GM18870 (cell line): ENCODE measurements around the gene CCDC188.

Experiments used
- ATAC-seq: cut with Tn5 transposase; IDR thresholded peaks from one replicate; pipeline ENCODE4 v1.9.1; 2021; ENCODE audit warnings: moderate library complexity; ENCODE audit not compliant: unreplicated experiment

CCDC188 gene

DNA sequence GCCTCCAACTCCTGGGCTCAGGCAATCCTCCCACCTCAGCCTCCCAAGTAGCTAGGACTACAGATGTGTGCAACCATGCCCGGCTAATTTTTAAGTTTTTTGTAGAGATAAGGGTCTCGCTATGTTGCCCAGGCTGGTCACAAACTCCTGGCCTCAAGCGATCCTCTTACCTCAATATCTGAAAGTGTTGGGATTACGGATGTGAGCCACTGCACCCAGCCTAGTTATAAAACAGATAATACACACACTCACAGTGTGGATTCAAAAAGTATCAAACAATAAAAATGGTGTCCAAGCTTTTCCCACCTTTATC is 377 bp upstream of the CCDC188 start:
- no peak for ATAC-seq

DNA sequence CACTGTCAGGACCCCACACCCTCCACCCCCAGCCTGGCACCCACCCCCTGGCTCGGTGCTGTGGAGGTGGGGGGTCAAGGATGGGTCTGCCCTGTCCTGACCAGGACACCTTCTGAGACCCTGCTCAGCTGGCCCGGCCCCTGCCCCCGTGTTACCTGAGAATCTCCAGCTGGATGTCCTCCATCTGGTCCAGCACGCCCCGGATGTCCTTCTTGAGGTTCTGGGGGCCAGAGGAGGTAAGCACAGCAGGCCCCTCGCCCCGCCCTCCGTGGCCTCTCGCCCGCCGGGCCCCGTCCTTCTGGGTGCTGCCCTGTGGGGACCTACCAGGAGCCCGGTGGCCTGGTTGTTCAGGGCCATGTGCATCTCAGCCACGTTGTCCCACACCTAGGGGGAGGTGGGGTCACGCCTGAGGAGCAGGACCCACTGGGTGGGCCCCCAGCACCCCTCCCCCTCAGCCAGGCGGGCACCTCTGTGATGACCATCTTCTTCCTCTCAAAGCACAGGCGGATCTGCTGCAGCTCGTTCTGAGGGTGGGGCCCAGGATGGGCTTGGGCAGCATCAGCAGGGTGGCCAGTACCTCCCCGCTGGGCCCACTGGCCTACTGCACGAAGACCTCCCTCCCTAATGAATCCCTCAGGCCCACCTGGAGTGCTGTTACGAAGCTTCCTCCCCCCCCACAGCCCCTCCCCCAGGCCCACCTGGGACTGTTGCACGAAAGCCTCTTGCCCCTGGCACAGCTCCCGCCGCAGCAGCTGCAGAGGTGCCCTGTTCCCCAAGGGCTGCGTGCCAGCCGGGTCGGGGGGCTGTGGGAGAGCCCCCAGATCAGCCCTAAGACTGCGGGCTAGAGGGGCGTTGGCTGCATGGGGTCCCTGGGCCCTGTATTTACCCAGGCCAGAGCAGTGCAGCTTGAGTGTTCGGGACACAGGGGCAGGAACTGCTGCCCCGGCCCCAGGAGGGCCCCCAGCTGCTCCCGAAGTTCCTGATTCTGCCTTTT is 1.3 kb downstream of the CCDC188 start:
- no peak for ATAC-seq

DNA sequence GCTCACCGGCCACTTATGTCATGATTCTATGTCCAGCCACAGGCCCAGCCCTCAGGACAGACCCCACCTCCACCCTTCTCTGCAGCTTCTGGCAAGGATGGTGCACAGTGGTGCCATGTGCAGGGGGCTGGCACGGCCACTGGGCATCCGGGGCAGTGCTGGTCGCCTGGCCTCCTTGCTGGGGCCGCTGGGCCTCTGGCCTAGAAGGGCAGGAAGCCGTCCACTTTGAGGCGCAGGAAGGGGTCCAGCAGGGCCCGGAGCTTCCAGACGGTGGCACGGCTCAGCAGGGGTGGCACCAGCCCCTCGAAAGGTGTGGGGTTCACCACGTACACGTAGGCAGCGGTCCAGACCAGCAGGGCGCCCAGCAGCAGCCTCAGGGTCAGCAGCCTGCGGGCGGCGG is 2.4 kb downstream of the CCDC188 start:
- no peak for ATAC-seq

DNA sequence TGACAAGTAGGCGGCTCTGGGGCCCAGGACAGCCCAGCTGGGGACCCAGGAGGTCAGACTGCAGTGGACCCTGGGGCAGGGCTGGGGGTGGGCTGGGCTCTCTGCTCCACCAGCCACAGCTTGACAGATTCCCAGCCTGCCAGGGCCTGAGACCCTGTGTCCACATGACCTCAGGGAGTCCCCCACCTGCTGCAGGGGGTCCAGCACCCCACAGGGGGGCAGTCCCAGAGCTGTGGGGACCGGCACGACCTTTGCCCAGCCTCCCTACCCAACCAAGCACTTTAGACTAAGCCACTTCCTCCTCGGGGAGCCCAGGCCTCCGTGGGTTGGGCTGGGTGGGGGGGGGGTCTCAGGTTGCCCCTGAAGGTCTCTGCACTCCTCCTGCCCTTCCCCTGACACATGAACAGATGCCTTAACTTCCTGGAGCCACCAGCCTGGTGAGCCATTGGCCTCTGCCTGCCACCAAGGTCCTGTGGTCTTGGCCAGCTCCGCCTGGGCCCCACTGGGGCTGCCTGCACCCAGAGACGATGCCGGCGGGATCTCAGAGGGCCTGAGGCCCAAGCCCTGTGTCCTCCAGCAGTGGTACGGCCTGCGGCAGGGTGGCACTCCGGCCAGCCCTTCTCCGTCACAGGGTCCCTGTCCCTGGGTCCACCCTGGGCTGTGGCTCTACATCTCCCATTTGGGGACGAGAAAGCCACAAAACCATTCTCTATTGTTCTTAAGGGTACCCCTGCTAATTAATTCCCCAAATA is 3.4 kb downstream of the CCDC188 start:
- no peak for ATAC-seq

DNA sequence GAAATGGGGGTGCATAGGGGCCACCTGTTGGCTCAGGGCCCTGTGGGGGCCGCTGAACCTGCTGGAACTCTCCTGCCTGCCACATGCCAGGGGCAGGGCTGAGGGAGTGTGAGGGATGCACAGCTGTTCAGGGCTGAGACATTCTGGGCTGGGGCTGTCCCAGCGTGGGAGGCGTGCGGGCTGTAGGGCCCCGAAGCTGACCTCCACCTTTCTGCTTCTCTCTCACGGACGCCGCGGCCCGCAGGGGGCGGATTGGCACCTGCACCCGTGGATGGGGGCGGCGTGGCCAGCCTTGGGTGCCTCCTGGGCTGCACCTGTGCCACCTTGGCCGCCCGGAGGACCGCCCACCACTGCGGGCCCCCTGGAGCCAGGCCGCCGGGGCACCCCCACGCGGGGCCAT is 4.1 kb downstream of the CCDC188 start:
- no peak for ATAC-seq

DNA sequence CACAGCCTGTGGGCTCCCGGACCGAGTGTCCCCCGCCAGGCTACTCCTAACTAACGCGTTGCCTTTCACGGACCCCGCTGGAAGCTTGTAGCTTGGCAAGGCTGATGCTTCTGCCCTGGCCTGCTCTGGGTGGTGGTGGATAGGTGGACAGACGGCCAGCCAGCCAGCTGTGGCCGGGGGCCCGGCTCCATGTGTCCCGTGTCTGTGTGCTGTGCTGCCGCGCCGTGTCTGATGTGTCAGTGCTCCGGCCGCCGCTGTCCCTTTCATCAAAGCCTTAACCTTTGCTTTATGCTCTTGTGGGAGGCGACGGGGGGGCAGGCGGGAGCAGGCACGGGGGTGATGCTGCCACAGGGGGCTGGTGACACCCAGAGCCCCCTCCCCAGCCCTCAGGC is 5.0 kb downstream of the CCDC188 start:
- no peak for ATAC-seq

DNA sequence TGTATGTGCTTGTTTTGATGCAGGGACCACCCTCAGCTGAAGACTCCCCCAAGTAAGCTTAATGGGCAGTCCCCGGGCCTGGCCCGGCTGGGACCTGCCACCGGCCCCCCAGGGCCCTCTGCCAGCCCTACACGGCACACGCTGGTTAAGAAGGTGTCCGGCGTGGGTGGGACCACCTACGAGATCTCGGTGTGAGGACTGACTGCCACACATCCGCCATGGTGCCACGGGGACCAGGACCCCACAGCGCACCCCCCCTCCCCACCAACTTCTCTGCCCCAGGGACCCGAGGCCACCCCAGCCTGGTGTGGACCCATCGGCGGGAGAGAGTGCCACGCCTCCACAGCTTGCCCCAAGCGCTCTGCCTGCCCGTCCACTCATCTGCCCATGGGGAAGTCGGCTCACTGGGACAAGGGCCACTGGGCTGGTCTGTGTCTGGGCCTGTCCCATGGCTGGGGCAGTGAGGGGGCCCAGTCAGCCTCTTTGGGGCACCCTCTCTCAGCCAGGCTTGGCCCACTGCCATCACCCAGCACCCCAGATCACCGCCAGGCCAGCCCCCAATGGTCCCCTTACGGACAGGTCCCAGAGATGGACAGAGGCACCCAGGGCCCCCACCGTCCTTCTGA is 5.5 kb downstream of the CCDC188 start:
- ATAC-seq: no peak

DNA sequence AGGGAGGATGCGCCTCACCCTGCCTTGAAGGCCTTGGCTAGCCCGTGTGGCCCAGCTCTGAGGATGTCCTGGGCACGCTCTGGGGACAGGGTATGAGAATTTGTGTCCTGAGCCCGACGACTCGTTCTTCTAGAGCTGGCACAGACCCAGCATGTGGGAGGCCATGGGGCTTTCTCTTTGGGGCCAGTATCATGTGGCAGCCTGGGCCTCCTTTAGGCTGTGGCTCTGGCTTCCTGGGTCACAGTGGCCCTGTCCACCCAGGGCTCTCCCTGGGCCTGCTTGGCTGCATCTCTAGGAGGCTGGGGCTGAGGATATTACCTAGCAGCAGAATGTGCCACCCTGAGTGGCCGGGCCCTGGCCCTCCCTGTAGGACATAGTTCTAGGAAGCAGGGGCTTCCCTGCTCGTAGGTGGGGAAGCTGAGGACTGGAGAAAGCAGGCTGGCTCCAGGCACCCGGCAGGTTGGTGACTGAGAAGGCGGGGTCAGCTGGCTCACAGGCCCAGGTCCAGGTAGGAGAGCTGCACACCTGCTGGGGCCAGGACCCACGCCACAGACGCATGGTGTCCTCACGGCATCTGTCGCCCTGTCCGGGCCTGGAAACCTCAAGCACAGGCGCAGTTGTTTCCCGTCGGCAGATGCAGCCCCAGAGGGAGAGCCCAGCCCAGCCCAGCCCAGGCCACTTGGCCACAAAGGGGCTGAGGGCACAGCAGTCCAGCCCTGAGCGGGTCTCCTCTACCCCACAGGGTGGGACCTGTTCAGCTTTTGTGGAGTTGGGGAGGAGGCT is 6.8 kb downstream of the CCDC188 start:
- no peak for ATAC-seq

DNA sequence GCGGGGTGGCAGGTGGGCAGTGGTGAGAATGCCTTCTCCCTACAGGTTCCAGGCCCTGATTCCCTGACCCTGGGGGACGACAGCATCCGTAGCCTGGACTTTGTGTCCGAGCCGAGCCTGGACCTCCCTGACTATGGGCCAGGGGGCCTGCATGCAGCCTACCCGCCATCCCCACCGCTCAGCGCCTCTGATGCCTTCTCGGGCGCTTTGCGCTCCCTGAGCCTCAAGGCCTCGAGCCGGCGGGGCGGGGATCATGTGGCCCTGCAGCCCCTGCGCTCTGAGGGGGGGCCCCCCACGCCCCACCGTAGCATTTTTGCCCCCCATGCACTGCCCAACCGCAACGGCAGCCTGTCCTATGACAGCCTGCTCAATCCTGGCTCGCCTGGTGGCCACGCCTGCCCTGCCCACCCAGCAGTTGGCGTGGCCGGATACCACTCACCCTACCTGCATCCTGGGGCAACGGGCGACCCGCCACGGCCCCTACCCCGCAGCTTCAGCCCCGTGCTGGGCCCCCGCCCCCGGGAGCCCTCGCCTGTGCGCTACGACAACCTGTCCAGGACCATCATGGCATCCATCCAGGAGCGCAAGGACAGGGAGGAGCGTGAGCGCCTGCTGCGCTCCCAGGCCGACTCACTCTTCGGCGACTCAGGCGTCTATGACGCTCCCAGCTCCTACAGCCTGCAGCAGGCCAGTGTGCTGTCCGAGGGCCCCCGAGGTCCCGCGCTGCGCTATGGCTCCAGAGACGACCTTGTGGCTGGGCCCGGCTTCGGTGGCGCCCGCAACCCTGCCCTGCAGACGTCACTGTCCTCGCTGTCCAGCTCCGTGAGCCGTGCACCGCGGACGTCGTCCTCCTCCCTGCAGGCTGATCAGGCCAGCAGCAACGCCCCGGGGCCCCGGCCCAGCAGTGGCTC is 7.9 kb downstream of the CCDC188 start:
- ATAC-seq: no peak

DNA sequence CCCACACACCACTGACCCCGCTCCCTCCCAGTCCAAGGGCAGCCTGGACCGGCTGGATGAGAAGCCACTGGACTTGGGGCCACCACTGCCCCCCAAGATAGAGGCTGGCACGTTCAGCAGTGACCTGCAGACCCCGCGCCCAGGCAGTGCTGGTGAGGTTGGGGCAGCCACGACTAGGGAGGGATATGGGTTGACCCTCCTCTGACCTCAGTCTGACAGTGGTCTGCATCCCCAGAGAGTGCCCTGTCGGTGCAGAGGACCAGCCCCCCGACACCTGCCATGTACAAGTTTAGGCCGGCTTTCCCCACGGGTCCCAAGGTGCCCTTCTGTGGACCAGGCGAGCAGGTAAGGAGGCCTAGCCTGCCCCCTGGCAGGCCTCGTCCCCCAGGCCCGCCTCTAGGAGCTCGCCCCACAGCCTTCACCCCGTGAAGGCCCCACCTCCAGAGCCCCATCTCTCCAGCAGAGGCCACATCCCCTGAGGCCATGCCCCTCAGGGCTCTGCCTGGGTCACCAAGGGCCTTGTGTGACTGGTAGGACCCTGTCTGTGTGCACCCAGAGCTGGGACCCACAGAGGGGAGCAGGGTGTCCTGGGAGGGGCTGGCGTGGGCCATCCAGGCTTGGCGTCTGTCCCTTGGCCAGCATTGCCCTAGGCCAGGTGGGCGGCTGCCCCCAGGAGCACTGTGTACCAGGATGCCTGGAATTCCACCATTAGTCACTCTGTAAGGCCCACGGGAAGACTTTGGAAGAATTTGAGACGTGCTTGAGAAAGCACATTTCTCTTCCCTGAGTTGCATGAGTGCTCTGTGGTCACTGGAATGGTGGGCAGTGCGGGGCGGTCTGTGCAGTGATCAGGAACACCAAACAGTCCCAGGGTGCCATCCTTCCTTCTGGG is 9.4 kb downstream of the CCDC188 start:
- no peak for ATAC-seq

DNA sequence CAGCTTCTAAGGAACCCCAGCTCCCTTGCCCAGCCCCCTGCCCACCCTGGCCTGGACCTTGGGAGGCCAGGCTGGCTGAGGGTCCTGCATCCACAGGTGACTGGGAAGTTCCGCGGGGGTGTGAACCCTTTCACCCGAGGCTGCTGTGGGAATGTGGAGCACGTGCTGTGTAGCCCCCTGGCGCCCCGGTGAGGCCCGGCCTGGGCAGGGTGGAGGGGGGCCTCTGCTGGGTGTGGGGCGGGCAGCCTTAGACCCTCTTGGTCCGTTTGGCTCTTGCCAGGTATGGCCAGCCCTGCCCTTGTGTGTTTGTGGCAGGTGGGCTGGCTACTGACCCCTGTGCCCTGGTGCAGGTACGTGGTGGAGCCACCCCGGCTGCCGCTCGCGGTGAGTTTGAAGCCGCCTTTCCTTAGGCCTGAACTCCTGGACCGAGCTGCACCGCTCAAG is 10.3 kb downstream of the CCDC188 start:
- no peak for ATAC-seq

DNA sequence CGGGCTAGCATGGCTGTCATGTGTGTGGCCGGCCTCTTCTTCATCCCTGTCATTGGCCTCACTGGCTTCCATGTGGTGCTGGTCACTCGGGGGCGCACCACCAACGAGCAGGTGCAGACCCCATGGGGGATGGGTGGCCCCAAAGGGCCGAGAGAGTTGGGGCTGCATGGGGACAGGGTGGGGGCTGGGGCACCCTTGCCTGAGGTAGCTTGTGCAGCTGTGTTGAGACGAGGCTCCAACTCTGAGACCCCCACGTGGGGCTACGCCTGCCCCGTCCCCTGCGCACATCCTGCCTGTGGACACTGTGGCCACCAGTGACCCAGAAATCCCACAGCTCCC is 10.8 kb downstream of the CCDC188 start:
- ATAC-seq: no peak

DNA sequence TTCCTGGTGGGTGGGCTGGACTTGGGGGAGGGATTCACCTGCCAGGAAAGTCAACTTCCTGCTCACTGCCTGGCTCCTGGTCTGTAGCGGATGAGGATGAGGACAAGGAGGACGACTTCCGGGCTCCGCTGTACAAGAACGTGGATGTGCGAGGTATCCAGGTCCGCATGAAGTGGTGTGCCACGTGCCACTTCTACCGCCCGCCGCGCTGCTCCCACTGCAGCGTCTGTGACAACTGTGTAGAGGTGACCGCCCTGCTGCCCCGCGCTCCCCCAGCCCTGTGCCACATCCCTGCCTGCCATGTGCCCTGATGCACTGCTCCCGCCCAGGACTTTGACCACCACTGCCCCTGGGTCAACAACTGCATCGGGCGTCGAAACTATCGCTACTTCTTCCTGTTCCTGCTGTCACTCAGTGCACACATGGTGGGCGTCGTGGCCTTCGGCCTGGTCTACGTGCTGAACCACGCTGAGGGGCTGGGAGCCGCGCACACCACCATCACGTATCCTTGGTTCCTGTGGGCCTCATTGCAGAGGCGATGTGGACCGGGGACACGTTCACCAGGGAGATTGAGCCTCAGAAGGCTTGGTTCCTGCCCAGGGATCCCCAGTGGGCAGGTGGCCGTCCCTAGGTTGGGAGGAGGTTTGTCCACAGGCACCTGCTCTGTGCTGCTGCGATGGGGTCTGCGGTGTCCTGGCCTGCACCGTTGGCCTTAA is 11.3 kb downstream of the CCDC188 start:
- no peak for ATAC-seq

DNA sequence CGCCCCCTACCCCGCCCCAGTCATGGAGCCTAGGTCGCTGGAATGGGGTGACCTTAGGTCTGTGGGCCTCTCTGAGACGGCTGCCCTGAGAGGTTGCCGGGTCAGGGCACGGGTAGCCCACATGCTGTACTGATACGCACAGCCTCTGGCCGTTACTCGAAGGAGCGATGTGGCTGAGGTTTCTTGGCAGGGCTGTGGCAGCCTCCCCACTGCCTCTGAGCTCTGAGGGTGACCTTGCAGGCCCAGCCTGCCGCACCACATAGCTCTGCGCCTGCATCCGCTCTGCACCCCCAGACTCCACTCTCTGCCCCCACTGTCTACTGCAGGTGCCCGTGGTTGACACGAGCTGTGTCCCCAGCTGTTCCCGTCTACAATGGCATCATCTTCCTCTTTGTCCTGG is 12.0 kb downstream of the CCDC188 start:
- no peak for ATAC-seq

DNA sequence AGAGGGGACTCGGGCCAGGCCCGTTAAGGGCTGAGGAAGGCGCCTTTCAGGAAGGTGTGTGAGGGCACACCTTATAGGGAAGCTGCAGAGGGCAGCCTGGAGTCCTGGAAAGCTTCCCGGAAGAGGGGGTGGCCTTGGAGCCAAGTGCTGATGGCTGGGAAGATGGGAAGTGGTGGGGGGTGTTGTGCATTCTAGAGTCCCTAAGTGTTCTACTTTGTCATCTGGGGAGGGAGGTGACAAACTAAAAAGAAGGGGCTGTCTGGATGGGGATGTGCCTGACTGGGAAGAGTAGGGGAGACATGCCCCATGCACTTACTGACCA is 12.5 kb downstream of the CCDC188 start:
- ATAC-seq: no peak

DNA sequence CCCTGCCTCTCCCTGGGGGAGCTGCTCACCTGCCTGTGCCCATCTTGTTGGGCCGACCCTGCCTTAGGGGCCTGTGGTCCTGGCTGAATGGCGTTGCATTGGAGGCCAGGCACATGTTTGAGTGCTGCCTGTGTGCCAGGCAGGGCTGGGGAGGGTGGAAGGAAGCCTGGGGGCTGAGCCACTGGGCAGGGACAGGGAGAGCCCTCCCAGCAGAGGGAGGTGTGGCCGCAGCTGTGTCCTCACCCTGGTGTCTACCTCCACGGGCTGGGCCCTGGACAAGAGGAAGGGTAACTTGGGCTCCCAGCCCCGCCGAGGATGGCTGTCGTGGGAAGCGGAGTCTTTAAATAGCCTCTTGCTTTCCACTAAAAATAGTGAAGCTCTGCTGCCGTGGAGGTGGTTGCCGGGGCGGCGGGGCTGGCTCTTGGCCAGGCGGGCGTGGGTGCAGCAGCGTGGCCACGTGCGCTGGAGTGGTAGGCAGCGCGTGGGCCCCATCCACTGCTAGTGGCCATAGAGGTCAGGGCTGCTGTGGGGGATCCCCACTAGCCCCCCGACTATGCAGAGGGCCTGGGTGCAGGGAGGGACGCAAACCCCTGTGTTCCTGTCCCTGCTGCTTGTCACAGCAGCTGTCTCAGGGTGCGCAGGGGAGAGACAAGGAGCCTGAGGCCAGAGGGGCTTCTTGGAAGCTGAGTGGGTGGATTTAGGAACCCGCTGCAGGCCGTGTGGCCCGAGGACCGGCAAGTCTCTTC is 13.0 kb downstream of the CCDC188 start:
- no peak for ATAC-seq

DNA sequence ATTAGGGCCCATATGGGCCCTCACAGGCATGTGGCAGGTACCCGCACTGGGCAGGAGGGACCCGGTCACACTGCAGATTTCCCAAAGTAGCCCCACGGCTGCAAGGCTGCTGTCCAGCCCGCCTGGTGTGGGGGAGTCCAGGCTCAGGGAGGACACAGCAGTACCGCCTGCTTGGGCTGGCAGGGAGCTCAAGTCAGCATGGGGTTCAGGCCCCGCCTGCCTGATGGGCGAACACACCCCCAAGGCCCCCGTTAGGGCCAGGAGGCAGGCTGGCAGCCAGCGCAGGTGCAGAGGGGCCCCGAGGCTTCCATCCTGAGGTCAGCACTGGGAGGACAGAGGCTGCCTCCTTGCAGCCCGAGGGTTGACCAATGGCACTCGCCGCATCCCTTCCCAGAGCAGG is 13.7 kb downstream of the CCDC188 start:
- ATAC-seq: no peak

DNA sequence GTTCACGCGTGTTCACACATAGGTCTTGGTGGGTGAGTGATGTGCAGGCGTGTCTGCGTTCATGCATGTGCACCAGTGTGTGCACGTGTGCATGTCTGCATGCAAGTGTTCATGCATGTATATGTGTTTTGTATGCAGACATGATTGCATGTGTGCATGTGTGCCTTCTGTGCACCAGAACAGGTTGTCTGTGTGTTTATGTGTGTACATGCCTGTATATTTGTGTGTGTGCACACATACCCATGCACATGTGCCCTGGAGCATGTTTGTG is 14.3 kb downstream of the CCDC188 start:
- ATAC-seq: no peak
